SU-DHL-6 (cell line): ENCODE results near the gene TASOR2.

Source experiments
- EZH2phosphoT487 ChIP-seq: fragments of 200-600 bp; sonication (generic), shearing (Covaris generic); conservative IDR thresholded peaks from 2 replicates; pipeline ENCODE4 v1.6.1; 2018; ENCODE audit warnings: mild to moderate bottlenecking, antibody characterized with exemption, low read length, moderate library complexity, mixed read lengths
- TF ChIP-seq, protein P1 (sequence below): fragments of 200-600 bp; sonication (generic); IDR thresholded peaks from one replicate; pipeline ENCODE4 v1.5.1; 2017; ENCODE audit warnings: antibody characterized with exemption, mild to moderate bottlenecking, low read length, moderate library complexity; ENCODE audit not compliant: insufficient read depth, poor library complexity, severe bottlenecking

DNA sequence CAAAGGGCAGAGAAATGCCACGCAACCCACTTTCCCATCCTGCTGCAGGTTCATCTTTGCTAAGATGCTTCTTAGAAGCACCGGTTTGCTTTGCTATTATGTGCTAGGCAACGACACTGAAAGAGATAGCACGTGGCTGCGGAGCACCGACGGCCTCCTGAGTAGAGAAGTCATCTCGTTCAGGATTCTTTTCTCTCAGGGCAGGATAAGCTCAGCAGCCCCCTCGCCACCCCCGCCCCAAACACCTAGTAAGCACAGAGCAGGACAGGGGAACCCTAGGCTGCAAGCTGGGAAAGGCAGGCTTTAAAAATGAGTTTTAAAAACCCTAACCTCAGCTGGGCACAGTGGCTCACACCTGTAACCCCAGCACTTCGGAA lies 33.3 kb upstream of the TASOR2 start:
- TF ChIP-seq, protein P1, sequence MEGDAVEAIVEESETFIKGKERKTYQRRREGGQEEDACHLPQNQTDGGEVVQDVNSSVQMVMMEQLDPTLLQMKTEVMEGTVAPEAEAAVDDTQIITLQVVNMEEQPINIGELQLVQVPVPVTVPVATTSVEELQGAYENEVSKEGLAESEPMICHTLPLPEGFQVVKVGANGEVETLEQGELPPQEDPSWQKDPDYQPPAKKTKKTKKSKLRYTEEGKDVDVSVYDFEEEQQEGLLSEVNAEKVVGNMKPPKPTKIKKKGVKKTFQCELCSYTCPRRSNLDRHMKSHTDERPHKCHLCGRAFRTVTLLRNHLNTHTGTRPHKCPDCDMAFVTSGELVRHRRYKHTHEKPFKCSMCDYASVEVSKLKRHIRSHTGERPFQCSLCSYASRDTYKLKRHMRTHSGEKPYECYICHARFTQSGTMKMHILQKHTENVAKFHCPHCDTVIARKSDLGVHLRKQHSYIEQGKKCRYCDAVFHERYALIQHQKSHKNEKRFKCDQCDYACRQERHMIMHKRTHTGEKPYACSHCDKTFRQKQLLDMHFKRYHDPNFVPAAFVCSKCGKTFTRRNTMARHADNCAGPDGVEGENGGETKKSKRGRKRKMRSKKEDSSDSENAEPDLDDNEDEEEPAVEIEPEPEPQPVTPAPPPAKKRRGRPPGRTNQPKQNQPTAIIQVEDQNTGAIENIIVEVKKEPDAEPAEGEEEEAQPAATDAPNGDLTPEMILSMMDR = no peak
- TF ChIP-seq EZH2phosphoT487 = no peak
